ENCODE measurements around the gene GRXCR2.
"Not testable (repeated sequence)": the region's sequence is repeated elsewhere in the genome, so short reads cannot be mapped to it uniquely, and the experiment has no call there.

GRXCR2 gene

DNA sequence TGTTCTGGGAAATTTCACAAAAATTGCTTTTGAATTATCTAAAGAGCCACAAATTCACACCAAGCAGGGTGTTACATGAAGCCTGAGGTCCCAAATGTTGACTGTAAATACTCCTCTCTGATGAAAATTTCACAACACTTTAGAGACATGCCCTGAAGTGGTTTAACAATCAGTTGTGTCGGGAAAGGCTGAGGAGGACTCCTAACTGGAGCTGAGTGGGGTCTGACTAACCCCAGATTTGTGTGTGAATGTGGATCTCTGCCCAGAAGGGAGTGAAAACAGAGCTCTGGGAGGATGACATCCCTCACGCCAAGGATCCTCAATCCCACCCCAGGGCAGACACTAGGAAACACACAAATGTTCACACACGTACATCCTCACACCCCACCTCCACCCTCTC lies 31.1 kb upstream of the GRXCR2 start:
- Histone ChIP-seq H3K4me2 (ENCODE audit: low read length) (no peak overlapping the region), H3K4me1 (ENCODE audit: control insufficient read depth, low read length) (no peaks in the 10 kb centered on the region), H3K79me2 (ENCODE audit: control insufficient read depth, low read length) (no peaks in the 10 kb centered on the region), H3K9me2 (replicated peaks; ENCODE audit: control insufficient read depth, low read length) (no peaks in the 10 kb centered on the region), H3K4me3 (ENCODE audit: low read length) (no peak overlapping the region), H3K36me3 (ENCODE audit: control insufficient read depth, low read length) (no peaks in the 10 kb centered on the region), H3K9me3 (ENCODE audit: control insufficient read depth, insufficient read depth, low read length) (no peaks in the 10 kb centered on the region), H3F3A (ENCODE audit: control insufficient read depth, insufficient read depth) (no peaks in the 10 kb centered on the region), H4K20me1 (ENCODE audit: control insufficient read depth, insufficient read depth, low read depth, low read length) (no peaks in the 10 kb centered on the region), H3K27ac (ENCODE audit: low read depth, low read length) (no peak overlapping the region), H3K27me3 (ENCODE audit: control insufficient read depth, low read length) (no peaks in the 10 kb centered on the region)
- TF ChIP-seq CTCF (IDR thresholded peaks at IDR 0.05; ENCODE audit: low read depth, low read length, poor library complexity, severe bottlenecking) (no peak), EZH2phosphoT487 (IDR thresholded peaks at IDR 0.05; ENCODE audit: borderline replicate concordance, low read length) (no peak)

- no peaks in the 10 kb centered on the region for H3K27me3 ChIP-seq (ENCODE audit: control insufficient read depth, low read length)
- no peaks in the 10 kb centered on the region for H3F3A ChIP-seq (ENCODE audit: control insufficient read depth, insufficient read depth)
- TF ChIP-seq CTCF (IDR thresholded peaks at IDR 0.05; ENCODE audit: low read depth, low read length, poor library complexity, severe bottlenecking) = peak; percentile 26
- no peak for TF ChIP-seq EZH2phosphoT487 (IDR thresholded peaks at IDR 0.05; ENCODE audit: borderline replicate concordance, low read length)
- no peak overlapping the region for H3K4me2 ChIP-seq (ENCODE audit: low read length)
- no peaks in the 10 kb centered on the region for H3K79me2 ChIP-seq (ENCODE audit: control insufficient read depth, low read length)
- no peaks in the 10 kb centered on the region for H3K36me3 ChIP-seq (ENCODE audit: control insufficient read depth, low read length)
- no peaks in the 10 kb centered on the region for H3K9me3 ChIP-seq (ENCODE audit: control insufficient read depth, insufficient read depth, low read length)
- no peak overlapping the region for H3K27ac ChIP-seq (ENCODE audit: low read depth, low read length)
- no peak overlapping the region for H3K4me3 ChIP-seq (ENCODE audit: low read length)
- H4K20me1 ChIP-seq (ENCODE audit: control insufficient read depth, insufficient read depth, low read depth, low read length) = no peaks in the 10 kb centered on the region
- H3K9me2 ChIP-seq (replicated peaks; ENCODE audit: control insufficient read depth, low read length) = no peaks in the 10 kb centered on the region
- H3K4me1 ChIP-seq (ENCODE audit: control insufficient read depth, low read length) = no peaks in the 10 kb centered on the region
Measured at GRCh38 chr5:145903113-145903512, 30.3 kb upstream of the GRXCR2 start.

GRCh38 chr5:145902421-145902820 lies 29.6 kb upstream of the GRXCR2 start:
- no peak overlapping the region for H3K4me2 ChIP-seq (ENCODE audit: low read length)
- no peak overlapping the region for H3K4me3 ChIP-seq (ENCODE audit: low read length)
- no peak overlapping the region for H3K27ac ChIP-seq (ENCODE audit: low read depth, low read length)
- H3K9me3 ChIP-seq (ENCODE audit: control insufficient read depth, insufficient read depth, low read length) = no peaks in the 10 kb centered on the region
- no peaks in the 10 kb centered on the region for H3F3A ChIP-seq (ENCODE audit: control insufficient read depth, insufficient read depth)
- H3K79me2 ChIP-seq (ENCODE audit: control insufficient read depth, low read length) = no peaks in the 10 kb centered on the region
- no peaks in the 10 kb centered on the region for H3K36me3 ChIP-seq (ENCODE audit: control insufficient read depth, low read length)
- no peaks in the 10 kb centered on the region for H3K9me2 ChIP-seq (replicated peaks; ENCODE audit: control insufficient read depth, low read length)
- H4K20me1 ChIP-seq (ENCODE audit: control insufficient read depth, insufficient read depth, low read depth, low read length) = no peaks in the 10 kb centered on the region
- TF ChIP-seq CTCF (IDR thresholded peaks at IDR 0.05; ENCODE audit: low read depth, low read length, poor library complexity, severe bottlenecking) (no peak), EZH2phosphoT487 (IDR thresholded peaks at IDR 0.05; ENCODE audit: borderline replicate concordance, low read length) (no peak)
- no peaks in the 10 kb centered on the region for H3K27me3 ChIP-seq (ENCODE audit: control insufficient read depth, low read length)
- H3K4me1 ChIP-seq (ENCODE audit: control insufficient read depth, low read length) = no peaks in the 10 kb centered on the region

GRCh38 chr5:145898171-145898570 lies 25.4 kb upstream of the GRXCR2 start:
- Histone ChIP-seq H3K79me2 (ENCODE audit: control insufficient read depth, low read length) (no peaks in the 10 kb centered on the region), H3K27me3 (ENCODE audit: control insufficient read depth, low read length) (no peaks in the 10 kb centered on the region), H3K27ac (ENCODE audit: low read depth, low read length) (no peak overlapping the region), H3K9me3 (ENCODE audit: control insufficient read depth, insufficient read depth, low read length) (no peaks in the 10 kb centered on the region), H3K4me2 (ENCODE audit: low read length) (no peak overlapping the region), H3K4me1 (ENCODE audit: control insufficient read depth, low read length) (no peaks in the 10 kb centered on the region), H3K4me3 (ENCODE audit: low read length) (no peak overlapping the region), H3F3A (ENCODE audit: control insufficient read depth, insufficient read depth) (no peaks in the 10 kb centered on the region), H3K9me2 (replicated peaks; ENCODE audit: control insufficient read depth, low read length) (no peaks in the 10 kb centered on the region), H3K36me3 (ENCODE audit: control insufficient read depth, low read length) (no peaks in the 10 kb centered on the region), H4K20me1 (ENCODE audit: control insufficient read depth, insufficient read depth, low read depth, low read length) (no peaks in the 10 kb centered on the region)
- TF ChIP-seq EZH2phosphoT487 (IDR thresholded peaks at IDR 0.05; ENCODE audit: borderline replicate concordance, low read length) (no peak), CTCF (IDR thresholded peaks at IDR 0.05; ENCODE audit: low read depth, low read length, poor library complexity, severe bottlenecking) (no peak)

- H3K27me3 ChIP-seq (ENCODE audit: control insufficient read depth, low read length); H3K4me3 ChIP-seq (ENCODE audit: low read length); H3K36me3 ChIP-seq (ENCODE audit: control insufficient read depth, low read length); H4K20me1 ChIP-seq (ENCODE audit: control insufficient read depth, insufficient read depth, low read depth, low read length); H3K4me2 ChIP-seq (ENCODE audit: low read length); H3K27ac ChIP-seq (ENCODE audit: low read depth, low read length); H3K9me2 ChIP-seq (replicated peaks; ENCODE audit: control insufficient read depth, low read length); H3K4me1 ChIP-seq (ENCODE audit: control insufficient read depth, low read length); H3F3A ChIP-seq (ENCODE audit: control insufficient read depth, insufficient read depth); H3K9me3 ChIP-seq (ENCODE audit: control insufficient read depth, insufficient read depth, low read length); H3K79me2 ChIP-seq (ENCODE audit: control insufficient read depth, low read length): not testable (repeated sequence)
Measured at GRCh38 chr5:145891378-145891777, 18.6 kb upstream of the GRXCR2 start.
